ENCODE results near the gene AZIN2. TPM values are rescaled to one million over a fixed set of nuclear protein-coding genes. Genes with fewer than 3 reads are reported as not detected.
A peak's percentile ranks its signal among the peaks of the same experiment; 100 is the strongest.

The AZIN2 gene
- total RNA-seq, 1 donor from 2014 or later = 0.82 TPM

- H3K27ac Mint-ChIP-seq = no peak overlapping the region
- CTCF ChIA-PET = interaction anchor here (0.6 kb wide), 1 partner anchor 123 kb away, joined by 3 read pairs; no protein-coding TSS in a partner anchor
- H3K4me1 Mint-ChIP-seq = peaks cover 23% of the 10 kb centered on the region
- no peak for ATAC-seq (ENCODE audit: low read depth)
- no peak for DNase-seq
- no peak for TF ChIP-seq CTCF (IDR thresholded peaks at IDR 0.05)
- POLR2A ChIA-PET = no interaction called here
- H3K36me3 Mint-ChIP-seq (ENCODE audit: low read depth) = no peaks in the 10 kb centered on the region
- H3K4me3 Mint-ChIP-seq = peak overlapping the region; percentile 82
- no peaks in the 10 kb centered on the region for H3K9me3 Mint-ChIP-seq
- intact Hi-C loops (cut with micrococcal nuclease) = loop anchor here (1.0 to 10.0 kb wide), 4 partner anchors 46 to 265 kb away; partner anchors contain the start of genes AK2, RNF19B, S100PBP and YARS1
- peaks cover 3% of the 10 kb centered on the region for H3K27me3 Mint-ChIP-seq
Measured at GRCh38 chr1:33081554-33082305, 777 bp downstream of the AZIN2 start.

- ChIA-PET CTCF (interaction anchor here (0.6 to 1.3 kb wide), 3 partner anchors 124 to 210 kb away, joined by 3 read pairs; no protein-coding TSS in a partner anchor), POLR2A (interaction anchor here (0.9 kb wide), 1 partner anchor 1777 kb away, joined by 3 read pairs; the partner anchor contains the start of gene SMIM12)
- Mint-ChIP-seq H3K36me3 (ENCODE audit: low read depth) (no peaks in the 10 kb centered on the region), H3K9me3 (no peaks in the 10 kb centered on the region), H3K27me3 (peaks cover 3% of the 10 kb centered on the region), H3K4me1 (peaks cover 27% of the 10 kb centered on the region), H3K27ac (no peak overlapping the region), H3K4me3 (peak overlapping the region; percentile 5)
- ATAC-seq (ENCODE audit: low read depth) (no peak), DNase-seq (no peak)
- no peak for TF ChIP-seq CTCF (IDR thresholded peaks at IDR 0.05)
- intact Hi-C loops (cut with micrococcal nuclease) = loop anchor here (10.0 kb wide), 1 partner anchor 48 kb away; the partner anchor contains the start of gene AK2
Measured at GRCh38 chr1:33082575-33083108, 1.7 kb downstream of the AZIN2 start.

GRCh38 chr1:33085332-33085731 is 4.4 kb downstream of the AZIN2 start:
- POLR2A ChIA-PET = no interaction called here
- intact Hi-C loops (cut with micrococcal nuclease) = loop anchor here (10.0 kb wide), 1 partner anchor 51 kb away; the partner anchor contains the start of gene AK2
- no peaks in the 10 kb centered on the region for H3K9me3 Mint-ChIP-seq
- H3K4me3 Mint-ChIP-seq = no peak overlapping the region
- CTCF ChIA-PET = interaction anchor here (1.0 to 1.5 kb wide), 5 partner anchors 30 to 193 kb away, joined by 3 to 7 read pairs (median 4); no protein-coding TSS in a partner anchor
- DNase-seq = no peak
- ATAC-seq (ENCODE audit: low read depth) = no peak
- no peak for TF ChIP-seq CTCF (IDR thresholded peaks at IDR 0.05)
- H3K27ac Mint-ChIP-seq = no peak overlapping the region
- no peaks in the 10 kb centered on the region for H3K36me3 Mint-ChIP-seq (ENCODE audit: low read depth)
- peaks cover 3% of the 10 kb centered on the region for H3K27me3 Mint-ChIP-seq
- H3K4me1 Mint-ChIP-seq = peaks cover 38% of the 10 kb centered on the region

GRCh38 chr1:33086384-33086850 is 5.5 kb downstream of the AZIN2 start:
- ATAC-seq (ENCODE audit: low read depth) (peak; percentile 41), DNase-seq (peak; percentile 33)
- no peak for TF ChIP-seq CTCF (IDR thresholded peaks at IDR 0.05)
- H3K36me3 Mint-ChIP-seq (ENCODE audit: low read depth) = no peaks in the 10 kb centered on the region
- CTCF ChIA-PET = interaction anchor here (0.8 to 3.3 kb wide), 14 partner anchors 9 to 374 kb away, joined by 3 to 37 read pairs (median 4); no protein-coding TSS in a partner anchor
- peaks cover 3% of the 10 kb centered on the region for H3K27me3 Mint-ChIP-seq
- POLR2A ChIA-PET = interaction anchor here (0.6 kb wide), 1 partner anchor 393 kb away, joined by 3 read pairs; no protein-coding TSS in a partner anchor
- H3K27ac Mint-ChIP-seq = peak overlapping the region; percentile 1
- intact Hi-C loops (cut with micrococcal nuclease) = loop anchor here (1.0 to 10.0 kb wide), 6 partner anchors 52 to 566 kb away; partner anchors contain the start of gene AK2
- H3K4me1 Mint-ChIP-seq = peaks cover 31% of the 10 kb centered on the region
- H3K4me3 Mint-ChIP-seq = no peak overlapping the region
- no peaks in the 10 kb centered on the region for H3K9me3 Mint-ChIP-seq

All from activated B cell treated with CpG ODN at 0.5 μM for 24 hours (primary cell).